DMS79 treated with DMSO at 0.1 percent for 48 hours (cell line): ENCODE data around the gene TSPAN31.

Experiments
- DNase-seq: peaks from one replicate; lab custom pipeline; 2025; lab: John Stamatoyannopoulos, UW

TSPAN31 gene

GRCh38 chr12:57783466-57783801 is 38.6 kb downstream of the TSPAN31 start:
- DNase-seq: no peak

GRCh38 chr12:57783861-57784260 is 39.0 kb downstream of the TSPAN31 start:
- no peak for DNase-seq

- DNase-seq: no peak
Observed at GRCh38 chr12:57793920-57794319, 49.1 kb downstream of the TSPAN31 start.

- no peak for DNase-seq
Observed at GRCh38 chr12:57795354-57795753, 50.5 kb downstream of the TSPAN31 start.

- no peak for DNase-seq
Observed at GRCh38 chr12:57796996-57797395, 52.2 kb downstream of the TSPAN31 start.

- no peak for DNase-seq
Observed at GRCh38 chr12:57797933-57798332, 53.1 kb downstream of the TSPAN31 start.
